WTC11 (cell line): Measurements from ENCODE around the gene CARMIL1. TPM values are rescaled to one million over a fixed set of nuclear protein-coding genes. Genes with fewer than 3 reads are reported as not detected.

Experiments
- ATAC-seq: fragments of 200-7000 bp; cut with Tn5 transposase; 2 replicates; pipeline ENCODE4 v1.10.0; 2021; ENCODE audit warnings: mild to moderate bottlenecking, moderate library complexity
- CTCF ChIA-PET: fragments of 300-600 bp; sonication (Branson Sonifier 250); formaldehyde crosslinking; loops from one replicate; lab custom pipeline; 2021; ENCODE audit warnings: antibody characterized with exemption; lab: Charles Lee
- POLR2A ChIA-PET: fragments of 350-600 bp; sonication (Branson Sonifier 250); formaldehyde crosslinking; loops from one replicate; lab custom pipeline; 2021; ENCODE audit warnings: antibody characterized with exemption; lab: Charles Lee
- DNase-seq: peaks from one replicate; pipeline ENCODE4 v3.0.0; 2021; ENCODE audit warnings: low spot score
- H3K27ac Mint-ChIP-seq: 2 replicates; pipeline ENCODE4 v1.8.0; 2021; ENCODE audit warnings: mixed read lengths
- H3K27me3 Mint-ChIP-seq: 2 replicates; pipeline ENCODE4 v1.8.0; 2021; ENCODE audit warnings: low read depth, mild to moderate bottlenecking, moderate library complexity, mixed read lengths
- H3K36me3 Mint-ChIP-seq: 2 replicates; pipeline ENCODE4 v1.8.0; 2021; ENCODE audit warnings: mixed read lengths
- H3K4me1 Mint-ChIP-seq: 2 replicates; pipeline ENCODE4 v1.8.0; 2022; ENCODE audit warnings: mixed read lengths
- H3K4me3 Mint-ChIP-seq: 2 replicates; pipeline ENCODE4 v1.8.0; 2021; ENCODE audit warnings: mild to moderate bottlenecking, moderate library complexity, mixed read lengths
- H3K9me3 Mint-ChIP-seq: 2 replicates; pipeline ENCODE4 v1.8.0; 2021; ENCODE audit warnings: mixed read lengths
- AFF4 ChIP-seq: sonication (generic); formaldehyde crosslinking; IDR thresholded peaks from 2 replicates; pipeline ENCODE4 v1.8.1; 2023; ENCODE audit warnings: mild to moderate bottlenecking, missing genetic modification reagents, borderline replicate concordance
- ATF1 ChIP-seq: sonication (generic); formaldehyde crosslinking; IDR thresholded peaks from 2 replicates; pipeline ENCODE4 v1.8.1; 2023; ENCODE audit warnings: mild to moderate bottlenecking, moderate library complexity, missing genetic modification reagents
- CTCF ChIP-seq: fragments of 200-600 bp; IDR thresholded peaks from 2 replicates; pipeline ENCODE4 v1.8.0; 2022; ENCODE audit warnings: antibody characterized with exemption
- FOXK1 ChIP-seq: sonication (generic); formaldehyde crosslinking; IDR thresholded peaks from 2 replicates; pipeline ENCODE4 v1.8.0; 2022; ENCODE audit warnings: mild to moderate bottlenecking, moderate library complexity, missing genetic modification reagents
- PRDM15 ChIP-seq: sonication (generic); formaldehyde crosslinking; IDR thresholded peaks from 2 replicates; pipeline ENCODE4 v1.8.0; 2022; ENCODE audit warnings: missing genetic modification reagents
- PRRX2 ChIP-seq: fragments of 250-450 bp; sonication (Bioruptor Pico); IDR thresholded peaks from 2 replicates; pipeline ENCODE4 v1.8.0; 2021; ENCODE audit warnings: mild to moderate bottlenecking
- RELA ChIP-seq: sonication (generic); formaldehyde crosslinking; IDR thresholded peaks from 2 replicates; pipeline ENCODE4 v1.8.1; 2022; ENCODE audit warnings: missing genetic modification reagents, mild to moderate bottlenecking, borderline replicate concordance
- SP1 ChIP-seq: sonication (generic); formaldehyde crosslinking; conservative IDR thresholded peaks from 2 replicates; pipeline ENCODE4 v1.8.1; 2022; ENCODE audit warnings: missing genetic modification reagents
- ZBTB43 ChIP-seq: sonication (generic); formaldehyde crosslinking; IDR thresholded peaks from 2 replicates; pipeline ENCODE4 v1.8.1; 2023; ENCODE audit warnings: mild to moderate bottlenecking, missing genetic modification reagents
- ZNF138 ChIP-seq: sonication (generic); formaldehyde crosslinking; conservative IDR thresholded peaks from 2 replicates; pipeline ENCODE4 v1.8.1; 2022; ENCODE audit warnings: mild to moderate bottlenecking, moderate library complexity, missing genetic modification reagents
- ZNF232 ChIP-seq: sonication (generic); formaldehyde crosslinking; IDR thresholded peaks from 2 replicates; pipeline ENCODE4 v1.8.0; 2022; ENCODE audit warnings: mild to moderate bottlenecking, missing genetic modification reagents
- ZNF281 ChIP-seq: sonication (generic); formaldehyde crosslinking; IDR thresholded peaks from 2 replicates; pipeline ENCODE4 v1.8.0; 2023; ENCODE audit warnings: mild to moderate bottlenecking, missing genetic modification reagents
- ZNF671 ChIP-seq: fragments of 250-450 bp; sonication (Bioruptor Pico); IDR thresholded peaks from 2 replicates; pipeline ENCODE4 v1.8.0; 2021; ENCODE audit warnings: mild to moderate bottlenecking
- total RNA-seq: library from RNA; stranded (reverse); gene quantifications from 3 replicates; pipeline ENCODE4 v1.2.3, GENCODE V29; 2021

The CARMIL1 gene
- total RNA-seq, 1 experiment from 2014 or later = 36.2 TPM

GRCh38 chr6:25363427-25363826 is 84.3 kb downstream of the CARMIL1 start (continued):
- TF ChIP-seq CTCF (no peak), ZBTB43 (CRISPR knock-in tag) (no peak), ATF1 (no peak), AFF4 (CRISPR knock-in tag) (no peak), PRRX2 (CRISPR knock-in tag) (no peak)
- TF ChIP-seq, all 79 proteins: peak for 0

GRCh38 chr6:25365154-25365553 is 86.0 kb downstream of the CARMIL1 start:
- Mint-ChIP-seq H3K36me3 (no peaks in the 10 kb centered on the region), H3K4me1 (peaks cover 66% of the 10 kb centered on the region), H3K27ac (no peak overlapping the region), H3K4me3 (no peak overlapping the region), H3K27me3 (no peaks in the 10 kb centered on the region), H3K9me3 (no peaks in the 10 kb centered on the region)
- POLR2A ChIA-PET = no interaction called here
- DNase-seq (no peak), ATAC-seq (no peak)
- CTCF ChIA-PET = interaction anchor here (0.9 kb wide), 1 partner anchor 24 kb away, joined by 3 read pairs; no protein-coding TSS in a partner anchor
- TF ChIP-seq PRDM15 (CRISPR knock-in tag) (no peak), RELA (CRISPR knock-in tag) (no peak), ZNF671 (no peak), ZNF281 (no peak), FOXK1 (CRISPR knock-in tag) (no peak), ZNF232 (CRISPR knock-in tag) (no peak), ZNF138 (no peak), SP1 (CRISPR knock-in tag) (no peak), CTCF (no peak)
